OCI-LY7 (cell line): Measurements from ENCODE around the gene ITPRID2. TPM values are rescaled to one million over a fixed set of nuclear protein-coding genes. Genes with fewer than 3 reads are reported as not detected.

Source experiments
- BruUV-seq: library from RNA; stranded (reverse); fragments of 400-500 nt; replicated peaks from 2 replicates; lab custom pipeline; 2021; lab: Mats Ljungman, UMichigan
- CTCF ChIA-PET: fragments of 300-600 bp; sonication (Branson Sonifier 250); formaldehyde crosslinking; loops from one replicate; lab custom pipeline; 2022; ENCODE audit warnings: antibody characterized with exemption; ENCODE audit not compliant: unreplicated experiment; lab: Charles Lee
- POLR2A ChIA-PET: fragments of 300-600 bp; sonication (Branson Sonifier 250); formaldehyde crosslinking; loops from one replicate; lab custom pipeline; 2022; ENCODE audit warnings: antibody characterized with exemption; lab: Charles Lee
- DNase-seq: peaks from one replicate; pipeline ENCODE4 v3.0.0-alpha.2; 2015; ENCODE audit warnings: low spot score
- H2AFZ ChIP-seq: fragments of 200-600 bp; sonication (generic), shearing (Covaris generic); 2 replicates; pipeline ENCODE4 v1.6.1; 2014; ENCODE audit warnings: mild to moderate bottlenecking, antibody characterized with exemption, low read length, moderate library complexity
- H3K27ac ChIP-seq: fragments of 200-600 bp; sonication (generic); 2 replicates; pipeline ENCODE4 v1.5.1; 2014; ENCODE audit warnings: mixed run types, low read depth, mild to moderate bottlenecking, moderate library complexity, low read length, inconsistent platforms; ENCODE audit not compliant: poor library complexity, severe bottlenecking
- H3K36me3 ChIP-seq: fragments of 200-600 bp; sonication (generic); 2 replicates; pipeline ENCODE4 v1.6.1; 2014; ENCODE audit warnings: mild to moderate bottlenecking, antibody characterized with exemption, low read length, moderate library complexity, mixed read lengths; ENCODE audit not compliant: insufficient read depth
- H3K4me1 ChIP-seq: fragments of 200-600 bp; sonication (generic); 2 replicates; pipeline ENCODE4 v1.5.1; 2014; ENCODE audit warnings: mild to moderate bottlenecking, low read length; ENCODE audit not compliant: insufficient read depth, poor library complexity, severe bottlenecking
- H3K4me2 ChIP-seq: fragments of 200-600 bp; sonication (generic); 2 replicates; pipeline ENCODE4 v1.6.1; 2014; ENCODE audit warnings: mild to moderate bottlenecking, low read length
- H3K4me3 ChIP-seq: fragments of 200-600 bp; sonication (generic); 2 replicates; pipeline ENCODE4 v1.5.1; 2014; ENCODE audit warnings: mild to moderate bottlenecking, low read depth, low read length; ENCODE audit not compliant: poor library complexity, severe bottlenecking
- H3K79me2 ChIP-seq: fragments of 200-600 bp; sonication (generic); 2 replicates; pipeline ENCODE4 v1.6.1; 2016; ENCODE audit warnings: low read depth, mild to moderate bottlenecking, low read length, moderate library complexity, mixed read lengths; ENCODE audit not compliant: insufficient read depth
- H3K9me2 ChIP-seq: fragments of 200-600 bp; sonication (generic); 2 replicates; pipeline ENCODE4 v1.6.1; 2016; ENCODE audit warnings: mild to moderate bottlenecking, low read length, mixed read lengths; ENCODE audit not compliant: insufficient read depth
- H3K9me3 ChIP-seq: fragments of 200-600 bp; sonication (generic); 2 replicates; pipeline ENCODE4 v1.6.1; 2014; ENCODE audit warnings: mild to moderate bottlenecking, mixed run types, low read length, mixed read lengths
- H4K20me1 ChIP-seq: fragments of 200-600 bp; sonication (generic); 2 replicates; pipeline ENCODE4 v1.6.1; 2014; ENCODE audit warnings: mild to moderate bottlenecking, antibody characterized with exemption, low read length, moderate library complexity, mixed read lengths; ENCODE audit not compliant: insufficient read depth
- CTCF ChIP-seq: fragments of 200-600 bp; sonication (generic); conservative IDR thresholded peaks from 2 replicates; pipeline ENCODE4 v1.5.1; 2014; ENCODE audit warnings: mild to moderate bottlenecking, antibody characterized with exemption, low read length, moderate library complexity, mixed read lengths
- EZH2phosphoT487 ChIP-seq: fragments of 200-600 bp; sonication (generic); IDR thresholded peaks from 2 replicates; pipeline ENCODE4 v1.6.1; 2018; ENCODE audit warnings: low read depth, borderline replicate concordance, mild to moderate bottlenecking, mixed run types, antibody characterized with exemption, low read length, moderate library complexity, mixed read lengths
- intact Hi-C: fragments of 100-400 bp; cut with micrococcal nuclease; formaldehyde crosslinking; loops from one replicate; pipeline ENCODE4 v1.10.0; 2022; ENCODE audit not compliant: unreplicated experiment
- total RNA-seq, 2 experiments: library from RNA; depleted of rRNA in 1 of 2; stranded (reverse); fragments of >200 nt in 1 of 2; shearing (Covaris generic) in 1 of 2; gene quantifications; 2 replicates each; pipeline ENCODE4 v1.2.3, GENCODE V29; 2014 to 2022

The ITPRID2 gene
- total RNA-seq, 2 experiments from 2014 or later: 25.9 to 47.5 TPM

- Histone ChIP-seq H3K4me3 (no peak overlapping the region), H3K4me2 (no peak overlapping the region), H3K79me2 (no peaks in the 10 kb centered on the region), H3K4me1 (no peaks in the 10 kb centered on the region), H3K9me3 (no peaks in the 10 kb centered on the region), H2AFZ (no peak overlapping the region), H3K9me2 (no peaks in the 10 kb centered on the region), H3K27ac (no peak overlapping the region), H4K20me1 (no peaks in the 10 kb centered on the region), H3K36me3 (no peaks in the 10 kb centered on the region)
- CTCF ChIA-PET: no interaction called here
- intact Hi-C loops: no loop called here
- BruUV-seq: no TSS peak
- no peak for DNase-seq
- POLR2A ChIA-PET: no interaction called here
- TF ChIP-seq CTCF (no peak), EZH2phosphoT487 (no peak)
Measured at GRCh38 chr2:181872178-181872577, 19.4 kb upstream of the ITPRID2 start.

GRCh38 chr2:181876614-181877063 is 14.9 kb upstream of the ITPRID2 start:
- TF ChIP-seq EZH2phosphoT487 (no peak), CTCF (no peak)
- no peak overlapping the region for H3K4me3 ChIP-seq
- H3K36me3 ChIP-seq: no peaks in the 10 kb centered on the region
- H3K27ac ChIP-seq: no peak overlapping the region
- POLR2A ChIA-PET: no interaction called here
- CTCF ChIA-PET: no interaction called here
- no peaks in the 10 kb centered on the region for H3K79me2 ChIP-seq
- no peaks in the 10 kb centered on the region for H3K4me1 ChIP-seq
- no peaks in the 10 kb centered on the region for H3K9me2 ChIP-seq
- intact Hi-C loops: no loop called here
- no peak for DNase-seq
- no peak overlapping the region for H2AFZ ChIP-seq
- no peaks in the 10 kb centered on the region for H3K9me3 ChIP-seq
- BruUV-seq: no TSS peak
- H4K20me1 ChIP-seq: no peaks in the 10 kb centered on the region
- H3K4me2 ChIP-seq: no peak overlapping the region

DNA sequence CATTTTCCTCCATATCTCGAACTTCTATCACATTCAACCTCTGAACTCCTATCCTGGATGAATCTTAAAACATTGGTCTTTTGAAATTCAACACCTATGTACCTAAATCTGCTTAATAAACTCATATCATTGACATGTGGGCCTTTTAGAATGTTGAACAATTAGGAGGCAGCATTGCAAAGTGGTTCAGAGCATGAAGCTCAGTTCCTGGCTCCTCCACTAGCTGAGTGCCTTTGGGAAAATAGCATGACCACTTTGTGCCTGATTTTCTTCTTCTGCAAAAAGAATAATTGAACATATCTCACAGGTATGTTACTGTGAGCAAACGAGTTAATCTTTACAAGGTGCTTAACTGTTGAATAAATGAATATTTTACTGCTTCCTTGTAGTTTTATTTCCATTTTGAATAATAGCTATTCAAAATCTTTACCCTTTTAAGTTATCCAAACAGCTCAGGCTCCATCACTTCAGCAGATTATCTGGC is 14.3 kb upstream of the ITPRID2 start:
- H3K4me3 ChIP-seq: no peak overlapping the region
- TF ChIP-seq CTCF (no peak), EZH2phosphoT487 (no peak)
- no peaks in the 10 kb centered on the region for H3K4me1 ChIP-seq
- CTCF ChIA-PET: no interaction called here
- intact Hi-C loops: no loop called here
- BruUV-seq: no TSS peak
- H2AFZ ChIP-seq: no peak overlapping the region
- no peaks in the 10 kb centered on the region for H3K9me3 ChIP-seq
- H3K27ac ChIP-seq: no peak overlapping the region
- no peak overlapping the region for H3K4me2 ChIP-seq
- no peak for DNase-seq
- no peaks in the 10 kb centered on the region for H3K36me3 ChIP-seq
- POLR2A ChIA-PET: no interaction called here
- no peaks in the 10 kb centered on the region for H4K20me1 ChIP-seq
- no peaks in the 10 kb centered on the region for H3K79me2 ChIP-seq
- no peaks in the 10 kb centered on the region for H3K9me2 ChIP-seq
